ENCODE results near the gene ENGASE. TPM values are rescaled to one million over a fixed set of nuclear protein-coding genes. Genes with fewer than 3 reads are reported as not detected.

The ENGASE gene
- total RNA-seq, 1 experiment from 2014 or later = 34.5 TPM

DNA sequence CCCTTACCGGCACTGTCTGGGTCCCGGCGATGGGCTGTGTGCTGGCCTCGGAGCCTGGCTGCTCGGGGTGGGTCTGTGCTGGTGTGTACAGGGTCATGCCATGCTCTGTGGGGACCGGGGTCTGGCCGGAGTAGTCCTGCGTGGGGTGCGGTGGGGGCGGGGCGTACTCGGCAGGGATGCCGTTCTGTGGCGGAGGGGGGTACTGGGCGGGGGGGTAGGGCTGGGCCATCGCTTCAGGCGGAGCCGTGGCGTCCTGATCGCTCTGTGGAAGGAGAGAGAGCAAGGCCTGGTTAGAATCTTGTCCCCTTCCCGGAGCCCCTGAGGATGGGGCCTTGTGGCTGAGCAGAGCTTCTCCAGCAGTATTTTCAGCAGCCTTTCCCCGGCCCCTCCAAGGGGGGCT lies 40.9 kb downstream of the ENGASE start:
- ChIA-PET CTCF (no interaction called here), POLR2A (ENCODE audit: unreplicated experiment) (no interaction called here)
- Histone ChIP-seq H3K27me3 (ENCODE audit: low read length) (peaks cover 76% of the 10 kb centered on the region), H3K4me3 (ENCODE audit: low read length) (no peak overlapping the region), H3K9me2 (replicated peaks; ENCODE audit: low read length) (no peaks in the 10 kb centered on the region), H3K4me1 (ENCODE audit: insufficient read depth, low read length) (peaks cover 13% of the 10 kb centered on the region), H4K20me1 (ENCODE audit: low read length) (no peaks in the 10 kb centered on the region), H3K9ac (ENCODE audit: low read length) (no peak overlapping the region), H3K4me2 (ENCODE audit: low read length) (0 out of 2 replicates have a peak overlapping the region, but pooled peaks have one; percentile 67), H3K36me3 (ENCODE audit: low read depth, low read length) (no peaks in the 10 kb centered on the region), H3K9me3 (ENCODE audit: low read length) (no peaks in the 10 kb centered on the region), H3K27ac (ENCODE audit: low read length) (no peak overlapping the region), H2AFZ (ENCODE audit: low read length) (no peak overlapping the region), H3K79me2 (ENCODE audit: low read length) (no peaks in the 10 kb centered on the region), H3F3A (ENCODE audit: low read length, unreplicated experiment) (no peaks in the 10 kb centered on the region)
- intact Hi-C loops (cut with micrococcal nuclease) = no loop called here
- TF ChIP-seq EZH2phosphoT487 (IDR thresholded peaks at IDR 0.05; ENCODE audit: borderline replicate concordance, low read length) = no peak
- ATAC-seq (peak; percentile 7; the same call in 1 of the 2 replicates), DNase-seq (no peak)
- BruUV-seq (replicated peaks) = no TSS peak

GRCh38 chr17:79116575-79117368 lies 42.1 kb downstream of the ENGASE start:
- H3K27me3 ChIP-seq (ENCODE audit: low read length) = peaks cover 82% of the 10 kb centered on the region
- H3K9me2 ChIP-seq (replicated peaks; ENCODE audit: low read length) = no peaks in the 10 kb centered on the region
- H2AFZ ChIP-seq (ENCODE audit: low read length) = no peak overlapping the region
- no peak for TF ChIP-seq CTCF (conservative IDR thresholded peaks at IDR 0.05; ENCODE audit: low read depth, low read length)
- TF ChIP-seq EZH2phosphoT487 (IDR thresholded peaks at IDR 0.05; ENCODE audit: borderline replicate concordance, low read length) = no peak
- TF ChIP-seq EZH2 (IDR thresholded peaks at IDR 0.05; ENCODE audit: low read length, unreplicated experiment) = no peak
- peaks cover 13% of the 10 kb centered on the region for H3K4me1 ChIP-seq (ENCODE audit: insufficient read depth, low read length)
- intact Hi-C loops (cut with micrococcal nuclease) = no loop called here
- no peak overlapping the region for H3K9ac ChIP-seq (ENCODE audit: low read length)
- no peak for ATAC-seq
- H4K20me1 ChIP-seq (ENCODE audit: low read length) = no peaks in the 10 kb centered on the region
- H3K36me3 ChIP-seq (ENCODE audit: low read depth, low read length) = no peaks in the 10 kb centered on the region
- H3K27ac ChIP-seq (ENCODE audit: low read length) = no peak overlapping the region
- POLR2A ChIA-PET (ENCODE audit: unreplicated experiment) = no interaction called here
- no peak overlapping the region for H3K4me2 ChIP-seq (ENCODE audit: low read length)
- no TSS peak for BruUV-seq (replicated peaks)
- DNase-seq = no peak
- no peaks in the 10 kb centered on the region for H3K9me3 ChIP-seq (ENCODE audit: low read length)
- no peak overlapping the region for H3K4me3 ChIP-seq (ENCODE audit: low read length)
- H3F3A ChIP-seq (ENCODE audit: low read length, unreplicated experiment) = no peaks in the 10 kb centered on the region
- CTCF ChIA-PET = no interaction called here
- no peaks in the 10 kb centered on the region for H3K79me2 ChIP-seq (ENCODE audit: low read length)

DNA sequence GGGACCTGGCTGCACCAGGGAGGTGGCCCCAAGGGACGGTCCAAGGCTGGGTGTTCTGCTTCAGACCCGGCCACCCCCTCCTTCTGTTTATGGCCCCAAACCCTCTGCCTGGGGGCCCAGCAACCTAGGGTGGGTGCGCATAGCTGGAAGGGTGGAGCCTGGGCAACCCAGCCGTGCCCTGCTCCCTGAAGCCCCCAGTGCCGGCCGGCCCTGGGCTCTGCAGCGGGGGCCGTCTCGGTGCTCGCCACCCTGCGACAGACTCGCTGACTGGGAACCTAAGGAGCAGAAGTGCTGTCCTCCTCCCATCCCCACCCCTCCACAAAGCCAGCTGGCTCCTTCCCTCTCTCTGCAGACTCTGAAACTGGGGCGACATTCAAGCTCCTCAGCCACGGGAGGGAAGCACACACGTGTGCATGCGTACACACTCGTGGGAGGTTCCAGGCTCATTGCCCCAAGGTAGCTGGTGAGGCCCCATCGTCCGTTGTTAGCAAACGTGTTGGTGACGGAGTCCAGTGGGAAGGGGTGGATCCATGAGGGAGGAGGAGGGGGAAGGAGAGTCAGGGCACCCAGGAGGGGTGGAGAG lies 43.4 kb downstream of the ENGASE start:
- Histone ChIP-seq H3K79me2 (ENCODE audit: low read length) (no peaks in the 10 kb centered on the region), H3K27me3 (ENCODE audit: low read length) (peaks cover 91% of the 10 kb centered on the region), H3K36me3 (ENCODE audit: low read depth, low read length) (no peaks in the 10 kb centered on the region), H3K4me3 (ENCODE audit: low read length) (no peak overlapping the region), H3K4me2 (ENCODE audit: low read length) (no peak overlapping the region), H2AFZ (ENCODE audit: low read length) (no peak overlapping the region), H4K20me1 (ENCODE audit: low read length) (no peaks in the 10 kb centered on the region), H3K9me3 (ENCODE audit: low read length) (no peaks in the 10 kb centered on the region), H3K9me2 (replicated peaks; ENCODE audit: low read length) (no peaks in the 10 kb centered on the region), H3K4me1 (ENCODE audit: insufficient read depth, low read length) (peaks cover 13% of the 10 kb centered on the region), H3F3A (ENCODE audit: low read length, unreplicated experiment) (no peaks in the 10 kb centered on the region), H3K9ac (ENCODE audit: low read length) (no peak overlapping the region), H3K27ac (ENCODE audit: low read length) (no peak overlapping the region)
- no peak for ATAC-seq
- POLR2A ChIA-PET (ENCODE audit: unreplicated experiment) = no interaction called here
- TF ChIP-seq EZH2phosphoT487 (IDR thresholded peaks at IDR 0.05; ENCODE audit: borderline replicate concordance, low read length) = no peak
- TF ChIP-seq EZH2 (IDR thresholded peaks at IDR 0.05; ENCODE audit: low read length, unreplicated experiment) = no peak
- no peak for TF ChIP-seq CTCF (conservative IDR thresholded peaks at IDR 0.05; ENCODE audit: low read depth, low read length)
- no TSS peak for BruUV-seq (replicated peaks)
- intact Hi-C loops (cut with micrococcal nuclease) = no loop called here
- DNase-seq = no peak
- CTCF ChIA-PET = no interaction called here

Data from PC-3 (cell line).